GM12878 (cell line): ENCODE measurements around the gene NHERF1. TPM values are rescaled to one million over a fixed set of nuclear protein-coding genes. Genes with fewer than 3 reads are reported as not detected.

Experiments used
- ATAC-seq: fragments of 200-7000 bp; cut with Tn5 transposase; 3 replicates; pipeline ENCODE4 v1.9.1; 2020; ENCODE audit warnings: mild to moderate bottlenecking, moderate library complexity
- BruUV-seq: library from RNA; stranded (reverse); fragments of 400-500 nt; replicated peaks from 2 replicates; lab custom pipeline; 2021; lab: Mats Ljungman, UMichigan
- CTCF ChIA-PET: fragments of 300-600 bp; sonication (Branson Sonifier 250); formaldehyde crosslinking; extraction: SDS; loops from one replicate; lab custom pipeline; 2021; ENCODE audit warnings: inconsistent platforms; lab: Yijun Ruan, JAX
- POLR2A ChIA-PET: fragments of 350-600 bp; formaldehyde crosslinking; extraction: SDS; loops from one replicate; lab custom pipeline; 2021; ENCODE audit warnings: inconsistent platforms; lab: Charles Lee
- RAD21 ChIA-PET: fragments of 300-600 bp; sonication (Branson Sonifier 250); formaldehyde crosslinking; loops from one replicate; lab custom pipeline; 2023; ENCODE audit warnings: antibody characterized with exemption; ENCODE audit not compliant: unreplicated experiment; lab: Charles Lee
- SMC1A ChIA-PET: fragments of 300-600 bp; sonication (Branson Sonifier 250); formaldehyde crosslinking; loops from one replicate; lab custom pipeline; 2023; ENCODE audit not compliant: unreplicated experiment, uncharacterized antibody; lab: Charles Lee
- DNase-seq: peaks from one replicate; pipeline ENCODE4 v3.0.0-alpha.2; 2011; ENCODE audit warnings: low read depth, low spot score
- FAIRE-seq: peaks from 3 replicates; lab custom pipeline; 2011; peaks lifted over from hg19 to GRCh38; lab: Jason Lieb, UNC
- H2AFZ ChIP-seq: 2 replicates; pipeline ENCODE4 v1.6.0; 2011; ENCODE audit warnings: low read depth, low read length, control low read depth; ENCODE audit not compliant: control insufficient read depth
- H3K27ac ChIP-seq: 2 replicates; pipeline ENCODE4 v1.5.1; 2011; ENCODE audit warnings: control low read depth; ENCODE audit not compliant: control insufficient read depth, insufficient read depth
- H3K27me3 ChIP-seq, 2 experiments: replicated peaks in 1 of 2; 2 replicates each; pipeline versions ENCODE4 v1.6.0 to v1.6.1; 2011; ENCODE audit warnings: low read length in 1 of 2; ENCODE audit not compliant: control insufficient read depth in 2 of 2, insufficient read depth in 2 of 2
- H3K36me3 ChIP-seq, 2 experiments: 2 replicates each; pipeline ENCODE4 v1.5.1; 2011; ENCODE audit warnings: low read length in 1 of 2; ENCODE audit not compliant: control insufficient read depth in 2 of 2, insufficient read depth in 2 of 2
- H3K4me1 ChIP-seq: 2 replicates; pipeline ENCODE4 v1.6.1; 2011; ENCODE audit warnings: mild to moderate bottlenecking, low read length, moderate library complexity, mixed read lengths; ENCODE audit not compliant: control insufficient read depth, insufficient read depth
- H3K4me2 ChIP-seq: 2 replicates; pipeline ENCODE4 v1.6.0; 2011; ENCODE audit warnings: control low read depth; ENCODE audit not compliant: control insufficient read depth, insufficient read depth
- H3K4me3 ChIP-seq: fragments of 200-600 bp; sonication (generic); 2 replicates; pipeline ENCODE4 v1.5.1; 2016
- H3K79me2 ChIP-seq: 2 replicates; pipeline ENCODE4 v1.6.0; 2011; ENCODE audit warnings: low read length; ENCODE audit not compliant: control insufficient read depth, insufficient read depth
- H3K9ac ChIP-seq: 2 replicates; pipeline ENCODE4 v1.8.0; 2011; ENCODE audit warnings: low read length, control low read depth, mixed read lengths; ENCODE audit not compliant: control insufficient read depth, insufficient read depth
- H3K9me3 ChIP-seq: replicated peaks from 3 replicates; pipeline ENCODE4 v1.5.1; 2011; ENCODE audit warnings: mild to moderate bottlenecking, low read length; ENCODE audit not compliant: control insufficient read depth, insufficient read depth
- H4K20me1 ChIP-seq: 2 replicates; pipeline ENCODE4 v1.6.0; 2011; ENCODE audit not compliant: control insufficient read depth, insufficient read depth
- ATF3 ChIP-seq: IDR thresholded peaks from 2 replicates; pipeline ENCODE4 v1.6.1; 2011; ENCODE audit warnings: low read depth, mild to moderate bottlenecking, low read length, moderate library complexity, borderline replicate concordance; ENCODE audit errors: extremely low read depth
- BCLAF1 ChIP-seq: fragments of 450-650 bp; IDR thresholded peaks from 2 replicates; pipeline ENCODE4 v1.6.1; 2017; ENCODE audit warnings: antibody characterized with exemption, mild to moderate bottlenecking, moderate library complexity
- LARP7 ChIP-seq: fragments of 450-650 bp; IDR thresholded peaks from 2 replicates; pipeline ENCODE4 v1.6.1; 2017; ENCODE audit warnings: mild to moderate bottlenecking
- MAX ChIP-seq: IDR thresholded peaks from 2 replicates; pipeline ENCODE4 v1.6.1; 2012; ENCODE audit warnings: low read depth, low read length, improper control_type of control experiment
- MTA2 ChIP-seq: fragments of 450-650 bp; IDR thresholded peaks from 2 replicates; pipeline ENCODE4 v1.6.1; 2016; ENCODE audit warnings: low read depth, mild to moderate bottlenecking, moderate library complexity
- NFXL1 ChIP-seq: fragments of 450-650 bp; IDR thresholded peaks from 2 replicates; pipeline ENCODE4 v1.6.1; 2017; ENCODE audit warnings: antibody characterized with exemption, mild to moderate bottlenecking, borderline replicate concordance
- PKNOX1 ChIP-seq: fragments of 450-650 bp; IDR thresholded peaks from 2 replicates; pipeline ENCODE4 v1.6.1; 2016; ENCODE audit warnings: mild to moderate bottlenecking
- RB1 ChIP-seq: fragments of 450-650 bp; formaldehyde crosslinking; IDR thresholded peaks from 2 replicates; pipeline ENCODE4 v1.6.1; 2017; ENCODE audit warnings: mild to moderate bottlenecking, borderline replicate concordance
- SRF ChIP-seq, 2 experiments: IDR thresholded peaks; 2 replicates each; pipeline ENCODE4 v1.6.1; 2011; ENCODE audit warnings: low read depth in 2 of 2, low read length in 2 of 2, mild to moderate bottlenecking in 1 of 2, moderate library complexity in 1 of 2
- ZBTB40 ChIP-seq: fragments of 450-650 bp; IDR thresholded peaks from 2 replicates; pipeline ENCODE4 v1.6.1; 2016; ENCODE audit warnings: mild to moderate bottlenecking, moderate library complexity, borderline replicate concordance
- ZNF207 ChIP-seq: fragments of 450-650 bp; IDR thresholded peaks from 2 replicates; pipeline ENCODE4 v1.6.1; 2014; ENCODE audit warnings: antibody characterized with exemption, mild to moderate bottlenecking, borderline replicate concordance
- WGBS: methylation state at CpG from one replicate; pipeline ENCODE4 v1.1.6; 2016; ENCODE audit warnings: low lambda C conversion rate; ENCODE audit not compliant: insufficient replicate concordance, insufficient coverage; ENCODE audit errors: missing lambda C conversion rate; 5-methylcytosine and 5-hydroxymethylcytosine counted together
- in situ Hi-C: fragments of 300-500 bp; cut with MboI; formaldehyde crosslinking; loops from 9 replicates; pipeline ENCODE4 v1.14.3; 2018; ENCODE audit warnings: mixed read lengths
- intact Hi-C: fragments of 100-400 bp; cut with micrococcal nuclease; formaldehyde crosslinking; loops from one replicate; pipeline ENCODE4 v1.14.2; 2022; ENCODE audit not compliant: unreplicated experiment
- polyA plus RNA-seq, 11 experiments: library from polyadenylated mRNA; depleted of rRNA in 4 of 11; unstranded in 6 of 11; stranded (reverse) in 5 of 11; fragments of >200 nt; fragmentation: Nextera tagmentation in 4 of 11; fragmentation: Illumina TruSeq in 1 of 11; extraction: Ambion mirVana in 4 of 11; extraction: Trizol in 1 of 11; gene quantifications; 1 replicate in 1 of 11; 2 replicates in 10 of 11; pipeline versions ENCODE4 v1.2.1 to v1.2.3, GENCODE V29; 2011 to 2016; ENCODE audit warnings: inconsistent platforms in 2 of 11, missing spikeins in 2 of 11, low read depth in 1 of 11
- total RNA-seq, 4 experiments: library from RNA; depleted of rRNA in 3 of 4; stranded (reverse); fragments of >200 nt in 3 of 4; fragmentation: Illumina TruSeq in 1 of 4; extraction: Trizol in 1 of 4; gene quantifications; 2 replicates each; pipeline versions ENCODE4 v1.2.1 to v1.2.3, GENCODE V29; 2013 to 2021

NHERF1 gene
- total and polyA plus RNA-seq, 10 of the 15 experiments (the other 5 are each of a cell fraction or from before 2014, with no cell fraction given): 13.4 to 61.6 (median 39.0) TPM

- TF ChIP-seq MAX (no peak), ZBTB40 (no peak)
Observed at GRCh38 chr17:74742978-74743545, 5.4 kb upstream of the NHERF1 start (continued).

- Histone ChIP-seq H3K4me2 (no peak overlapping the region), H3K79me2 (peaks cover 4% of the 10 kb centered on the region), H3K9me3 (no peaks in the 10 kb centered on the region), H3K27ac (no peak overlapping the region), H2AFZ (no peak overlapping the region), H3K27me3 (no peaks in the 10 kb centered on the region), H3K36me3 (no peaks in the 10 kb centered on the region), H4K20me1 (no peaks in the 10 kb centered on the region), H3K4me1 (peaks cover 31% of the 10 kb centered on the region), H3K4me3 (no peak overlapping the region), H3K9ac (no peak overlapping the region)
- ATAC-seq: no peak
- no TSS peak for BruUV-seq
- SMC1A ChIA-PET: interaction anchor here (0.9 to 2.3 kb wide), 4 partner anchors 27 to 119 kb away, joined by 3 to 10 read pairs (median 4); no protein-coding TSS in a partner anchor
- FAIRE-seq: peak; percentile 69
- RAD21 ChIA-PET: interaction anchor here (2.4 to 3.0 kb wide), 2 partner anchors 38 to 123 kb away, joined by 9 to 16 read pairs; no protein-coding TSS in a partner anchor
- intact Hi-C loops: loop anchor here (1.0 to 2.0 kb wide), 2 partner anchors 37 to 119 kb away; no protein-coding TSS in a partner anchor
- WGBS: 89% methylated on average over 2 of the region's 2 CpGs
- no peak for DNase-seq
- POLR2A ChIA-PET: no interaction called here
- CTCF ChIA-PET: interaction anchor here (0.8 to 4.5 kb wide), 11 partner anchors 11 to 217 kb away, joined by 3 to 98 read pairs (median 26); partner anchors contain the start of genes FDXR, GRIN2C and NAT9
- in situ Hi-C loops: loop anchor here (5.0 kb wide), 1 partner anchor 124 kb away; no protein-coding TSS in a partner anchor
- TF ChIP-seq ZNF207: no peak
- no peak for TF ChIP-seq BCLAF1
- TF ChIP-seq SRF (IDR thresholded peaks at IDR 0.05; ENCODE audit: low read depth in 2 of 2, low read length in 2 of 2): no peak
- no peak for TF ChIP-seq NFXL1
- no peak for TF ChIP-seq ATF3
- TF ChIP-seq RB1: no peak
- TF ChIP-seq LARP7: no peak
- TF ChIP-seq PKNOX1: no peak
- TF ChIP-seq MTA2: no peak
Observed at GRCh38 chr17:74743755-74744154, 4.7 kb upstream of the NHERF1 start.
